Neural progenitor cell (in vitro differentiated cells): ENCODE results near the gene OPTC. TPM values are rescaled to one million over a fixed set of nuclear protein-coding genes. Genes with fewer than 3 reads are reported as not detected.

Experiments used
- DNase-seq: peaks from one replicate; pipeline ENCODE4 v3.0.0-alpha.2; 2016; ENCODE audit warnings: low spot score
- H2AFZ ChIP-seq: fragments of 200-600 bp; sonication (generic); replicated peaks from 2 replicates; pipeline ENCODE4 v1.6.1; 2016; ENCODE audit warnings: antibody characterized with exemption
- H3F3A ChIP-seq: fragments of 200-600 bp; sonication (generic); 2 replicates; pipeline ENCODE4 v1.6.1; 2016; ENCODE audit warnings: antibody characterized with exemption, low read depth
- H3K27ac ChIP-seq: fragments of 200-600 bp; sonication (generic); 2 replicates; pipeline ENCODE4 v1.5.1; 2016; ENCODE audit warnings: mild to moderate bottlenecking
- H3K27me3 ChIP-seq: fragments of 200-600 bp; sonication (generic); 2 replicates; pipeline ENCODE4 v1.6.1; 2016; ENCODE audit warnings: mild to moderate bottlenecking, moderate library complexity
- H3K36me3 ChIP-seq: fragments of 200-600 bp; sonication (generic); 2 replicates; pipeline ENCODE4 v1.5.1; 2016
- H3K4me1 ChIP-seq: fragments of 200-600 bp; sonication (generic); 2 replicates; pipeline ENCODE4 v1.6.1; 2016; ENCODE audit warnings: mixed run types
- H3K4me2 ChIP-seq: fragments of 200-600 bp; sonication (generic); 2 replicates; pipeline ENCODE4 v1.6.1; 2016
- H3K4me3 ChIP-seq: fragments of 200-600 bp; sonication (generic); 2 replicates; pipeline ENCODE4 v1.5.1; 2016
- H3K79me2 ChIP-seq: fragments of 200-600 bp; sonication (generic); 2 replicates; pipeline ENCODE4 v1.6.1; 2016; ENCODE audit warnings: low read depth
- H3K9ac ChIP-seq: fragments of 200-600 bp; sonication (generic); 2 replicates; pipeline ENCODE4 v1.6.1; 2016
- H3K9me3 ChIP-seq: fragments of 200-600 bp; sonication (generic); 2 replicates; pipeline ENCODE4 v1.5.1; 2016; ENCODE audit warnings: low read depth
- H4K20me1 ChIP-seq: fragments of 200-600 bp; sonication (generic); 2 replicates; pipeline ENCODE4 v1.6.1; 2016; ENCODE audit warnings: low read depth
- H3K27ac Mint-ChIP-seq: 3 replicates; pipeline ENCODE4 v1.8.0; 2021; ENCODE audit warnings: mixed read lengths
- H3K27me3 Mint-ChIP-seq: 2 replicates; pipeline ENCODE4 v1.8.0; 2022; ENCODE audit warnings: low read depth, mild to moderate bottlenecking, inconsistent platforms, moderate library complexity, mixed read lengths; ENCODE audit not compliant: insufficient read depth
- H3K36me3 Mint-ChIP-seq: 3 replicates; pipeline ENCODE4 v1.8.0; 2021; ENCODE audit warnings: mixed read lengths
- H3K4me1 Mint-ChIP-seq: 3 replicates; pipeline ENCODE4 v1.8.0; 2021; ENCODE audit warnings: mixed read lengths
- H3K4me3 Mint-ChIP-seq: 3 replicates; pipeline ENCODE4 v1.8.0; 2021; ENCODE audit warnings: mild to moderate bottlenecking, moderate library complexity, mixed read lengths
- H3K9me3 Mint-ChIP-seq: 3 replicates; pipeline ENCODE4 v1.8.0; 2020; ENCODE audit warnings: mixed read lengths
- EZH2 ChIP-seq: fragments of 200-600 bp; sonication (generic); IDR thresholded peaks from 2 replicates; pipeline ENCODE4 v1.6.1; 2017; ENCODE audit warnings: antibody characterized with exemption, mild to moderate bottlenecking, moderate library complexity
- EZH2phosphoT487 ChIP-seq: fragments of 200-600 bp; sonication (generic); IDR thresholded peaks from 2 replicates; pipeline ENCODE4 v1.6.1; 2017; ENCODE audit warnings: antibody characterized with exemption
- total RNA-seq: library from RNA; depleted of rRNA; stranded (reverse); fragments of >200 nt; gene quantifications from 2 replicates; pipeline ENCODE4 v1.2.3, GENCODE V29; 2015; ENCODE audit warnings: low replicate concordance
- TF ChIP-seq, protein P1 (sequence below): fragments of 200-600 bp; sonication (generic); IDR thresholded peaks from 2 replicates; pipeline ENCODE4 v1.5.1; 2017; ENCODE audit warnings: antibody characterized with exemption, mild to moderate bottlenecking

OPTC gene
- total RNA-seq, 1 donor from 2014 or later: not detected

- no peaks in the 10 kb centered on the region for H3K79me2 ChIP-seq
- no peak overlapping the region for H3K4me3 ChIP-seq
- no peak overlapping the region for H3K4me2 ChIP-seq
- peaks cover 14% of the 10 kb centered on the region for H3F3A ChIP-seq
- no peaks in the 10 kb centered on the region for H3K36me3 Mint-ChIP-seq
- H3K36me3 ChIP-seq: no peaks in the 10 kb centered on the region
- H3K4me3 Mint-ChIP-seq: no peak overlapping the region
- no peak for DNase-seq
- H3K9me3 Mint-ChIP-seq: no peaks in the 10 kb centered on the region
- TF ChIP-seq EZH2 (no peak), EZH2phosphoT487 (no peak)
- TF ChIP-seq, protein P1, sequence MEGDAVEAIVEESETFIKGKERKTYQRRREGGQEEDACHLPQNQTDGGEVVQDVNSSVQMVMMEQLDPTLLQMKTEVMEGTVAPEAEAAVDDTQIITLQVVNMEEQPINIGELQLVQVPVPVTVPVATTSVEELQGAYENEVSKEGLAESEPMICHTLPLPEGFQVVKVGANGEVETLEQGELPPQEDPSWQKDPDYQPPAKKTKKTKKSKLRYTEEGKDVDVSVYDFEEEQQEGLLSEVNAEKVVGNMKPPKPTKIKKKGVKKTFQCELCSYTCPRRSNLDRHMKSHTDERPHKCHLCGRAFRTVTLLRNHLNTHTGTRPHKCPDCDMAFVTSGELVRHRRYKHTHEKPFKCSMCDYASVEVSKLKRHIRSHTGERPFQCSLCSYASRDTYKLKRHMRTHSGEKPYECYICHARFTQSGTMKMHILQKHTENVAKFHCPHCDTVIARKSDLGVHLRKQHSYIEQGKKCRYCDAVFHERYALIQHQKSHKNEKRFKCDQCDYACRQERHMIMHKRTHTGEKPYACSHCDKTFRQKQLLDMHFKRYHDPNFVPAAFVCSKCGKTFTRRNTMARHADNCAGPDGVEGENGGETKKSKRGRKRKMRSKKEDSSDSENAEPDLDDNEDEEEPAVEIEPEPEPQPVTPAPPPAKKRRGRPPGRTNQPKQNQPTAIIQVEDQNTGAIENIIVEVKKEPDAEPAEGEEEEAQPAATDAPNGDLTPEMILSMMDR: no peak
- peaks cover 20% of the 10 kb centered on the region for H3K4me1 ChIP-seq
- H3K9me3 ChIP-seq: no peaks in the 10 kb centered on the region
- H3K27me3 ChIP-seq: no peaks in the 10 kb centered on the region
- H4K20me1 ChIP-seq: no peaks in the 10 kb centered on the region
- H3K9ac ChIP-seq: no peak overlapping the region
- peaks cover 55% of the 10 kb centered on the region for H3K4me1 Mint-ChIP-seq
- H2AFZ ChIP-seq: peak overlapping the region; percentile 26
- H3K27ac ChIP-seq: no peak overlapping the region
- peak overlapping the region; percentile 84 for H3K27ac Mint-ChIP-seq
- peaks cover 4% of the 10 kb centered on the region for H3K27me3 Mint-ChIP-seq
Observed at GRCh38 chr1:203470240-203470639, 23.7 kb upstream of the OPTC start.

DNA sequence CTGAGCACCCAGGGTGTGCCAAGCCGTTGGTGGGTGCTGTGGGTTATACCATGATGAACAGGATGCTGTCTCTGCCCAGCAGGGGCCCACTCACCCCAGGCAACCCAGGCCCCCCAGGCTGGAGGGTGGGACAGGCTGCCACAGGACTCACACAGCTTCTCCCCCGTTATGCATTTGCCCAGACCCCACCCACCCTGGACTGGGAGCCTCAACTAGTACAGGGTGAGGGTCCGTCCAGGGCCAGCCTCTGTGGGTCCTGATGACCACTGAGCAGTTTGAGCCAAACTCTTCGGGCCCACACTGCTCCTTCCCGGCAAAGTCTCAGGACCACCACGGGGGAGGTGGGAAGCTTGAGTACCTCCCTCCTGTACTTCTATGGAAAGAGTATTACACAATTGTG lies 22.1 kb upstream of the OPTC start:
- no peak for DNase-seq
- no peaks in the 10 kb centered on the region for H3K36me3 ChIP-seq
- no peak overlapping the region for H3K9ac ChIP-seq
- no peaks in the 10 kb centered on the region for H3K36me3 Mint-ChIP-seq
- no peak overlapping the region for H2AFZ ChIP-seq
- no peak overlapping the region for H3K27ac Mint-ChIP-seq
- H3K27me3 Mint-ChIP-seq: peaks cover 5% of the 10 kb centered on the region
- H3K9me3 ChIP-seq: no peaks in the 10 kb centered on the region
- H3K4me3 ChIP-seq: no peak overlapping the region
- no peaks in the 10 kb centered on the region for H4K20me1 ChIP-seq
- H3K4me1 Mint-ChIP-seq: peaks cover 50% of the 10 kb centered on the region
- H3K9me3 Mint-ChIP-seq: no peaks in the 10 kb centered on the region
- peaks cover 23% of the 10 kb centered on the region for H3K4me1 ChIP-seq
- H3K27ac ChIP-seq: no peak overlapping the region
- TF ChIP-seq, protein P1: no peak
- TF ChIP-seq EZH2phosphoT487 (no peak), EZH2 (no peak)
- no peak overlapping the region for H3K4me3 Mint-ChIP-seq
- H3K27me3 ChIP-seq: no peaks in the 10 kb centered on the region
- no peaks in the 10 kb centered on the region for H3K79me2 ChIP-seq
- peaks cover 18% of the 10 kb centered on the region for H3F3A ChIP-seq
- H3K4me2 ChIP-seq: no peak overlapping the region

DNA sequence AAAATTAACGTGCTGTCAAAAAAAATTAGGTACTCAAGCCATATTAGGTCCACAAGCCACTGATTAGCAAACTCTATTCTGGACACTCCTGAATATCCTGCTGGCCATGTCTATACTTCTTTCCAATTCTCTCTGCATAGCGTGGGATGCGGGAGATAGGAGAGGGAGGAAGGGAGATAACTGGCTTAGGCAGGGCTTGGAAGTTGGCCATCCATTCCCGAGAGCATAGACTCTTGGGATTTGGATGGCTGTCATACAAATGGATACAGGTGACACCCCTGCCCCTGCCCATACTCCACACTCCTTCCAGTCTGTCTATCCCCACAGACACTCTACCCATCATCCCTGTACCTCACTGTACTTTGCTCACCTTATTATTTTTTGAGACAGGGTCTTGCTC lies 20.7 kb upstream of the OPTC start:
- no peaks in the 10 kb centered on the region for H3K9me3 Mint-ChIP-seq
- no peak overlapping the region for H2AFZ ChIP-seq
- no peak overlapping the region for H3K9ac ChIP-seq
- no peak overlapping the region for H3K27ac Mint-ChIP-seq
- no peak for TF ChIP-seq EZH2
- TF ChIP-seq, protein P1: no peak
- TF ChIP-seq EZH2phosphoT487: no peak
- no peaks in the 10 kb centered on the region for H3K36me3 ChIP-seq
- peaks cover 19% of the 10 kb centered on the region for H3F3A ChIP-seq
- no peak overlapping the region for H3K4me3 ChIP-seq
- H3K27me3 Mint-ChIP-seq: peaks cover 7% of the 10 kb centered on the region
- no peaks in the 10 kb centered on the region for H4K20me1 ChIP-seq
- peaks cover 29% of the 10 kb centered on the region for H3K4me1 ChIP-seq
- no peaks in the 10 kb centered on the region for H3K27me3 ChIP-seq
- peaks cover 42% of the 10 kb centered on the region for H3K4me1 Mint-ChIP-seq
- H3K4me3 Mint-ChIP-seq: no peak overlapping the region
- no peak for DNase-seq
- H3K36me3 Mint-ChIP-seq: no peaks in the 10 kb centered on the region
- H3K27ac ChIP-seq: no peak overlapping the region
- no peak overlapping the region for H3K4me2 ChIP-seq
- H3K79me2 ChIP-seq: no peaks in the 10 kb centered on the region
- no peaks in the 10 kb centered on the region for H3K9me3 ChIP-seq
